Stomach (tissue), 9 donors: ENCODE results near the gene CCDC30. TPM values are rescaled to one million over a fixed set of nuclear protein-coding genes. Genes with fewer than 3 reads are reported as not detected.

Experiments
- DNase-seq, 2 donors: peaks; one replicate each; pipeline versions ENCODE4 v3.0.0 to v3.0.0-alpha.2; 2013 to 2019
- H3K27ac ChIP-seq, 5 donors: fragments of 200-600 bp in 4 of 5; sonication (generic) in 4 of 5; one replicate each; pipeline ENCODE4 v1.5.1; 2013 to 2019; ENCODE audit warnings: mild to moderate bottlenecking in 1 of 5, moderate library complexity in 1 of 5
- H3K27me3 ChIP-seq, 3 donors: fragments of 200-600 bp; sonication (generic); one replicate each; pipeline ENCODE4 v1.5.1; 2017 to 2019; ENCODE audit warnings: mixed run types in 1 of 3
- H3K36me3 ChIP-seq, 4 donors: fragments of 200-600 bp; sonication (generic); 1 replicate in 3 of 4; 2 replicates in 1 of 4; pipeline ENCODE4 v1.5.1; 2016 to 2019
- H3K4me1 ChIP-seq, 4 donors: fragments of 200-600 bp; sonication (generic); one replicate each; pipeline ENCODE4 v1.5.1; 2016 to 2019
- H3K4me3 ChIP-seq, 4 donors: fragments of 200-600 bp; sonication (generic) in 3 of 4; one replicate each; pipeline ENCODE4 v1.5.1; 2016 to 2019; ENCODE audit warnings: mild to moderate bottlenecking in 1 of 4
- H3K9me3 ChIP-seq, 4 donors: fragments of 200-600 bp; sonication (generic); one replicate each; pipeline ENCODE4 v1.5.1; 2016 to 2019
- EP300 ChIP-seq: sonication (generic); formaldehyde crosslinking; IDR thresholded peaks from one replicate; pipeline ENCODE4 v1.6.1; 2017; ENCODE audit warnings: antibody characterized with exemption
- POLR2A ChIP-seq, 4 donors: fragments of 450-650 bp; IDR thresholded peaks; one replicate each; pipeline ENCODE4 v1.6.1; 2016; ENCODE audit warnings: antibody characterized with exemption in 4 of 4, control low read depth in 2 of 4, mild to moderate bottlenecking in 1 of 4, moderate library complexity in 1 of 4
- POLR2AphosphoS5 ChIP-seq, 3 donors: sonication (generic); formaldehyde crosslinking; IDR thresholded peaks; one replicate each; pipeline ENCODE4 v1.6.1; 2016; ENCODE audit warnings: antibody characterized with exemption in 3 of 3
- WGBS, 5 donors: extraction: QIAGEN DNeasy Blood & Tissue Kit in 3 of 5; methylation state at CpG; one replicate each; pipeline versions ENCODE4 v1.1.5 to v1.1.7; 2013 to 2018; 5-methylcytosine and 5-hydroxymethylcytosine counted together
- intact Hi-C: fragments of 100-400 bp; cut with DNase I; formaldehyde crosslinking; loops from one replicate; pipeline ENCODE4 v1.15.1; 2023; ENCODE audit warnings: low total_unique reads
- polyA plus RNA-seq, 3 donors: library from polyadenylated mRNA; stranded (reverse); fragments of 200-250 nt; gene quantifications; one replicate each; pipeline ENCODE4 v1.2.3, GENCODE V29; 2013
- total RNA-seq, 5 donors: library from RNA; depleted of rRNA; stranded (reverse); fragments of >200 nt; gene quantifications; one replicate each; pipeline versions ENCODE4 v1.1.0 to v1.2.3, GENCODE V29; 2014 to 2016
- TF ChIP-seq, protein P1 (sequence below), 7 experiments: fragments of 450-650 bp in 4 of 7; fragments of 200-600 bp in 3 of 7; sonication (generic) in 3 of 7; IDR thresholded peaks; one replicate each; pipeline ENCODE4 v1.5.1; 2016 to 2019; ENCODE audit warnings: antibody characterized with exemption in 7 of 7, control low read depth in 2 of 7, mild to moderate bottlenecking in 1 of 7
- donor health status: healthy with polysubstance abuse.
- donor health status: Bipolar disorder and iron deficiency.
- donor health status: healthy.

Gene CCDC30
- total and polyA plus RNA-seq, 8 donors, result under 0.01 to 2.3 (median 1.0) TPM

DNA sequence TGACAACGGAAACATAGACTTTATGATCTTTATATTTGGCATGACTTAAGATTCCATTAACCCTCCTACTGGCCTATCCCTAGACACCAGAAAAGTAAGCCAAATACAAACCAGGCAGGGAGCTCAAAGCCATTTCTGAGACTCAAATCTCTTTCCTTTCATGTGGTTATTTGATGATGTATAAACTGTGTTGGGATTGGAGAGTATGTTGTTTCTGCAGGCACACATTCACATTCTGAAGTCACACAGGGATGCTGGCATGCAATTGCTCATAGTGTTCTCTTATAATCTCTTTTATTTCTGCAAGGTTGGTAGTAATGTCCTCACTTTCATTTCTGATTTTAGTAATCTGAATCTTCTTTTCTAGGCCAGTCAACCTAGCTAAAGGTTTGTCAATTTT lies 13.0 kb upstream of the CCDC30 start:
- Histone ChIP-seq H3K4me1 (peaks cover 0 to 2% (median under 1%) of the 10 kb centered on the region in 4 donors), H3K36me3 (no peaks in the 10 kb centered on the region), H3K27ac (no peak overlapping the region), H3K27me3 (no peaks in the 10 kb centered on the region), H3K9me3 (no peaks in the 10 kb centered on the region), H3K4me3 (no peak overlapping the region)
- no peak for DNase-seq
- intact Hi-C loops, result no loop called here
- TF ChIP-seq, protein P1, sequence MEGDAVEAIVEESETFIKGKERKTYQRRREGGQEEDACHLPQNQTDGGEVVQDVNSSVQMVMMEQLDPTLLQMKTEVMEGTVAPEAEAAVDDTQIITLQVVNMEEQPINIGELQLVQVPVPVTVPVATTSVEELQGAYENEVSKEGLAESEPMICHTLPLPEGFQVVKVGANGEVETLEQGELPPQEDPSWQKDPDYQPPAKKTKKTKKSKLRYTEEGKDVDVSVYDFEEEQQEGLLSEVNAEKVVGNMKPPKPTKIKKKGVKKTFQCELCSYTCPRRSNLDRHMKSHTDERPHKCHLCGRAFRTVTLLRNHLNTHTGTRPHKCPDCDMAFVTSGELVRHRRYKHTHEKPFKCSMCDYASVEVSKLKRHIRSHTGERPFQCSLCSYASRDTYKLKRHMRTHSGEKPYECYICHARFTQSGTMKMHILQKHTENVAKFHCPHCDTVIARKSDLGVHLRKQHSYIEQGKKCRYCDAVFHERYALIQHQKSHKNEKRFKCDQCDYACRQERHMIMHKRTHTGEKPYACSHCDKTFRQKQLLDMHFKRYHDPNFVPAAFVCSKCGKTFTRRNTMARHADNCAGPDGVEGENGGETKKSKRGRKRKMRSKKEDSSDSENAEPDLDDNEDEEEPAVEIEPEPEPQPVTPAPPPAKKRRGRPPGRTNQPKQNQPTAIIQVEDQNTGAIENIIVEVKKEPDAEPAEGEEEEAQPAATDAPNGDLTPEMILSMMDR (IDR thresholded peaks at IDR 0.05), result no peak
- no peak for TF ChIP-seq POLR2A (IDR thresholded peaks at IDR 0.05)
- TF ChIP-seq EP300, result no peak
- no peak for TF ChIP-seq POLR2AphosphoS5 (IDR thresholded peaks at IDR 0.05)
- WGBS, 5 donors, result 82 to 94% (median 86%) methylated on average over 1 of the region's 1 CpG

DNA sequence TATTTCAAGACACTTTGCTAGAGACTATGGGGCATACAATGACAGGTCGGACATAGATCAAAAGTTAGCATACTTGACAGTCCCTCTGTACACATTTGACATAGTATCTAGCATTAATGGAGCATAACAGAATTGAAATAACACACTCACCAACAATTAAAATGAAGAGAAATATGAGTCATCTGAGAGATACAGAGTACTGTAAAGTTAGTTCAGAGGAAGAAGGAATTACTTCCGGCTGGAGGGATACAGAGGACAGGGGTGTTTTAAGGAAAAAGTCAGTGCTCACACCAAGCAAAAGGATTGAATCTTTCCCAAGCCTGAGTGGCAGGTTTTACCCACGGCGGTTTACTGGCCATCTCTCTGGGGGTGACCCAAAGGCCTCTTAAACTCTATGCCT lies 9.7 kb upstream of the CCDC30 start:
- 78 to 89% (median 83%) methylated on average over 4 of the region's 4 CpGs for WGBS, 5 donors
- DNase-seq, result no peak
- no peak overlapping the region for H3K4me3 ChIP-seq
- peaks cover 12 to 26% (median 22%) of the 10 kb centered on the region in 4 donors for H3K4me1 ChIP-seq
- H3K9me3 ChIP-seq, result no peaks in the 10 kb centered on the region
- peaks cover 0 to 4% (median 3%) of the 10 kb centered on the region in 4 donors for H3K36me3 ChIP-seq
- H3K27me3 ChIP-seq, result no peaks in the 10 kb centered on the region
- TF ChIP-seq POLR2AphosphoS5 (IDR thresholded peaks at IDR 0.05) (no peak), POLR2A (IDR thresholded peaks at IDR 0.05) (no peak), EP300 (no peak)
- TF ChIP-seq, protein P1 (IDR thresholded peaks at IDR 0.05), result no peak
- no peak overlapping the region for H3K27ac ChIP-seq
- intact Hi-C loops, result no loop called here

DNA sequence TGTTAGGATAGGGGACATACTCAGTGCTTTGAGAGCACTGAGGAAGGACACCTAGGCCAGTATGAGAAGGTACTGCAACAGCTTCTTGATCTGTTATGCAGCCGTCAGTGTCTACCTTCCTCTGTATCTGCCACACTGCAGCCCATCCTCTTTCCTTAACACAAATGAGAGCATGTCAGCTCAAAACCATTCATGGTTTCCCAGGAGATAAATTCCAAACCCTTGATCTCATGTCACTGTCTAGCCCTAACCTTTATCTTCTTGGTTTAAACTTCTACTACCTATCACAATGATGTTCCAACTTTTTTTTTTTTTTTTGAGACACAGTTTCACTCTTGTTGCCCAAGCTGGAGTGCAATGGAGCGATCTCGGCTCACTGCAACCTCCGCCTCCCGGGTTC lies 8.7 kb upstream of the CCDC30 start:
- no peak for DNase-seq
- peaks cover 9 to 15% (median 12%) of the 10 kb centered on the region in 4 donors for H3K36me3 ChIP-seq
- H3K4me1 ChIP-seq, result peaks cover 12 to 29% (median 24%) of the 10 kb centered on the region in 4 donors
- H3K9me3 ChIP-seq, result no peaks in the 10 kb centered on the region
- intact Hi-C loops, result no loop called here
- H3K4me3 ChIP-seq, result no peak overlapping the region
- H3K27me3 ChIP-seq, result no peaks in the 10 kb centered on the region
- 97 to 99% (median 97%) methylated on average over 5 of the region's 5 CpGs for WGBS, 5 donors
- TF ChIP-seq POLR2AphosphoS5 (IDR thresholded peaks at IDR 0.05), result no peak
- TF ChIP-seq, protein P1 (IDR thresholded peaks at IDR 0.05), result no peak
- no peak for TF ChIP-seq EP300
- no peak for TF ChIP-seq POLR2A (IDR thresholded peaks at IDR 0.05)
- H3K27ac ChIP-seq, result no peak overlapping the region

DNA sequence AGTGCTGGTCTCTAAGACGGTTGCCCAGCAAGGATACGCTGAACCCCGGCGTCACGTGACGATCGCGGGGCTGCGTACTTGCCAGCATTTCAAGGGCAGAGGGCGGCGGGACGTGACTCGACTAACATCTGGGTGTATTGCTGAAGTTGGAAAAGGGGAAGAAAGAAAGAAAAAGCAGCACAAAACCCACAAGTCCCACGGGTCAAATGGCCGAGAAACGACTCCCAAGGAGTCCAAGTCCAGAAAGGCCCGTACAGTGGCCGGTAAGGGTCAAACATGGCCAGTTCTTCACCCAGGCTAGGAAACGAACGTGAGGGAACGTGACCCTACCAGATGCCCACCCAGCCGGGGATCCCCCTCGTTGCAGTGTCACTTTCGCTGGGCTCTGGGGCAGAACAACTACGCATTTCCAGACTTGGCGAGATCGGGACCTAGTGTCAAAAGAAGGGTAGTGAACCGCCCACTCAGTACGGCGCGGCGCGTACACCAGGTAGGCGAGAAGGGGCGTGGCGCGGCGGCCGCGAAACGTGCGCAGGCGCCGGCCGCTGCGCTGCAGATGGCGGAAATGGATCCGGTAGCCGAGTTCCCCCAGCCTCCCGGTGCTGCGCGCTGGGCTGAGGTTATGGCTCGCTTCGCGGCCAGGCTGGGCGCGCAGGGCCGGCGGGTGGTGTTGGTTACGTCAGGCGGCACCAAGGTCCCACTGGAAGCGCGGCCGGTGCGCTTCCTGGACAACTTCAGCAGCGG lies 6.9 kb upstream of the CCDC30 start, which contains the start of the genes PPCS and ZMYND12:
Gene PPCS, plus strand, starts transcription at position 534 of the 744 bp plus-strand sequence. Its CDS starts 23 bp downstream, at position 557.
Gene ZMYND12, minus strand, starts transcription at position 13 of the 744 bp plus-strand sequence. CDS start 25 bp downstream, outside the sequence.
- Histone ChIP-seq H3K4me1 (peaks cover 12 to 34% (median 24%) of the 10 kb centered on the region in 4 donors), H3K4me3 (peak within 1 kb of the TSS; percentile 74 to 96 (median 86)), H3K36me3 (peaks cover 12 to 32% (median 30%) of the 10 kb centered on the region in 4 donors), H3K27me3 (no peaks in the 10 kb centered on the region), H3K27ac (peak within 1 kb of the TSS; percentile 90 to 98 (median 95)), H3K9me3 (no peaks in the 10 kb centered on the region)
- TF ChIP-seq POLR2A (IDR thresholded peaks at IDR 0.05) (peak in 1 of 4 donors; percentile 13), POLR2AphosphoS5 (IDR thresholded peaks at IDR 0.05) (peak; percentile 36 to 91 (median 85)), EP300 (no peak)
- TF ChIP-seq, protein P1 (IDR thresholded peaks at IDR 0.05), result peak in 2 of 7 experiments; percentile 22 to 48
- DNase-seq, result peak; percentile 93 to 96
- intact Hi-C loops, result no loop called here
- 0 to 2% (median 1%) methylated on average over 22 to 66 of the region's 66 CpGs for WGBS, 5 donors
